NCI-H2107 treated with DMSO at 0.1 percent for 48 hours (cell line): ENCODE measurements around the gene MTA1.

Experiments used
- DNase-seq: peaks from one replicate; lab custom pipeline; 2025; ENCODE audit not compliant: unreplicated experiment; lab: John Stamatoyannopoulos, UW

MTA1 gene

DNA sequence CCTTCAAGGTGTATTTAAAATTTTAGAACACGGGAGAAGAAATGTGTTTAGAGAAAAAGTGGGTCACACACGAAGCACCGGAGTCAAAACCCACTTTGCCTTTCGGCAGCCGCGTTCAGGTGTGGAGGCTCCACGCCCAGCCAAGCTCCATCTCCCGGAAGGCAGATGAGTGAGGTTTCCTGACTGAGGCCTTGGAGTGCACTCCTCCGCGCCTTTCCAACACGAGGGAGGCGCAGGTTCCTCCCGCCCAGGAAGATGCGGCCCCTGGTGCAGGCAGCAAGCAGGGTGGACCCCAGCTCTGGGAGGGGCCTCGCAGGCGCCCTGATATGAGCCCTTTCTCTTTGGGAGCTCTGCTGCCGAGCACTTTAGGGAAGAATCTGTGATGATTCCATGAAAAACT lies 22.5 kb downstream of the MTA1 start:
- no peak for DNase-seq

DNA sequence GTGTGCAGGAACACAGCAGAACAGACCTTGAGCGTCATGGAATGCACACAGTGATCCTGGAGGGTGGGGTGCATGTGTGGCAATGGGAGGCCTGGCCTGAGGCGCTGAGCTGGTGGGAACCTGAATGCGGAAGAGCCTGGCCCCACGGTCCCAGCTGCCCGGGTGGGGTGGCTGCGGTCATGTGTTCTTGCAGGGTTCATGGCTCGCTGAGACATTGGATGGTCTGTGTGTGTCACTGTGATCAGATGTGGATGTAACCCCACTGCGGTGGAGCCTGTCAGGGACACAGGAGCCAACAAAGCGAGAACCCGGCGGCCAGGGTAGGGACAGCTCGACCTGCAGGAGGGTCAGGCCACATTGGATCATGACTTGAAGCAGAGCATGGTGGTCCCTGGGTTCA lies 23.2 kb downstream of the MTA1 start:
- no peak for DNase-seq

DNA sequence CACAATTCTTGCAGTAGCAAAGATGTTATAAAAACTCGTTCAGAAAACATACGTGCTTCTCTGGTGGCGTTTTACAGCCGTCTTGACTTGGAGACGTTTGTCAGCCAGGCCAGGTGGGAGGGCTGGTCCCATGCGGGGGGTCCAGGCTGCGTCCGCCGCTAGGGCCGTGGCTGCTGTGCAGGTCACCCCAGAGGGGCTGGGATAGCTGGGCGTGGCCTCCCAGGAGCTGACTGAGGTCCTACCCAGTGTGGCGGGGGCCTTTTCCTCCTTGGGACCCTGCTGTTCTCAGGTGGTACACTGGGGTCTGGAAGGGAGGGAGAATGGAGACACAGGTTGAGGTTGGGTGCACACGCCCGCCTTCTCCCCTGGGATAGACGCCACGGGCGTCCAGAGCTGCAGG lies 25.2 kb downstream of the MTA1 start:
- DNase-seq: no peak

DNA sequence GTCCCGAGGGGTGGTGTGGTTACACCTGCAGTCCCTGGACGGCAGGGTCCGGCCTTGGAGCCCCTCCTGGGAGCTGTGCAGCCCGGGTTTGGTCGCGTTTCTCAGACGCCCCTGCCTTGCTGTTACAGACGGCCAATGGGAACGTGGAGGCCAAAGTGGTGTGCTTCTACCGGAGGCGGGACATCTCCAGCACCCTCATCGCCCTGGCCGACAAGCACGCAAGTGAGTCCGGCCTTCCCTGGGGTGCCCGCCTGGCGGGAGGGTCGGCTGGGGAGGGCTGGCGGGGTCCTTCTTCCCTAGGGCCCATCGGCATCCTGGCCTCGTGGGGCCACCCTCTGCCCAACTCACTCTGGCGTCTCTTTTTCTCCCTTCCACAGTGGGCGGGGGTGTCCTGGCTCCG lies 25.7 kb downstream of the MTA1 start:
- no peak for DNase-seq

DNA sequence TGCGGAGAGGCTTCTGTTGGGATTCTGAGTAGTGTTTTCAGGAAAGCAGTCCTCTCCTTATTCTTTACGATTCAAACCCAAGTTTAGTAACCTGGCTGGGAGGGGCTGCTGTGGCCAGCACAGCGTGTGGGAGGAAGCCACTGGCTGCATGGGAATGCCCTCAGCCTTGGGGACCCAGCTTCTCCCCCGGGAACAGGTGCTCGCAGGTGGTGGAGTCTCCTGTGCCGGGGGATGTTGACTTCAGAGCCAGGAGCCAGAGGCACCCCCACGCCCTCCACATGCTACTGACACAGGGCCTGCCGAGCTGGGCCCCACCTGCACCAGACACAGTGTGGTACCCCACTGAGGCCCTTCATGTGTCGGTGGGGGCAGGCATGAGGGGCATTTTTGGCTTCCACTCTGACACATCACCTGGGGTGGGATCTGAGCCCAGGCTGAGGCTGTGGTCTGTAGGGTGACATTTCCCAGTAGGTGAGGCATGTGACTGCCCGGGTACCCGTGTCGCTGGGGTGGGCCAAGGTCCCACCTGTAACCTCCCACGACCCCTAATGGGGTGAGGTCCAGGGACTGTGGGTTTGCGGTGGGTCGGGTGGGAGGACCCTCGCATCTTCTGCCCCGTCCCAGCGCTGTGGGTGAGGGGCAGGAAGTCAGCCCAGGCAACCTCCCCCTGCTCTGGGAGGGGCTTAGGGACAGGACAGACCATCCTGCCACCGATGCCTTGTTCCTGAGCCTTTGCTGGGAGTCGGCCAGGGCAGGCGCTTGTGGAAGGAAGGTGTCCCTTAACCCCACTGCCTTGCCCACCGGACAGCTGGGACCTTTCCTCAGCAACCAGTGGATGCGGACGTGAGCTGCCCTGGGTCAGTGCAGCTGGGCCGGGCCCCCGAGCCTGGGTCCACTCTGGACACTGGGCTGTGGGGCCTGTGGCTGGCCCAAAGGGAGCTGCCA lies 26.5 kb downstream of the MTA1 start:
- no peak for DNase-seq

DNA sequence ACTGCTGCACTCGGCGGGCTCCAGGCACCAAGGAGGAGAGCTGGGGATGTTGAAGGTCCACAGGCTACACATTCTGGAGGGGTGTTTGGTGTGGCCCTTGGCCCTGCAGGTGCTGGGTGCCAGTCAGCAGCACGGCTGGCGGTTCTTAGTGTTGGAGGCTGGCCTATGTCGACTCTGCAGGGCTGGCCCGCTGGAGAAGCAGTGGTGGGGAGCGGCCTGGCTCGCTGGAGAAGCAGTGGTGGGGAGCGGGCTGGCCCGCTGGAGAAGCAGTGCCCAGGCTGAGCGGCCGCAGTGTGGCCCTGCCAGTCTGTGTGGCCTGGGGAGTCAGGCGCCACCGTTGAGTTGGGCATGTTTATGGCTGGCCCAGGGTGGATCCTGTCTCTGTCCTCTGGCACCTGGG lies 27.3 kb downstream of the MTA1 start:
- DNase-seq: no peak

DNA sequence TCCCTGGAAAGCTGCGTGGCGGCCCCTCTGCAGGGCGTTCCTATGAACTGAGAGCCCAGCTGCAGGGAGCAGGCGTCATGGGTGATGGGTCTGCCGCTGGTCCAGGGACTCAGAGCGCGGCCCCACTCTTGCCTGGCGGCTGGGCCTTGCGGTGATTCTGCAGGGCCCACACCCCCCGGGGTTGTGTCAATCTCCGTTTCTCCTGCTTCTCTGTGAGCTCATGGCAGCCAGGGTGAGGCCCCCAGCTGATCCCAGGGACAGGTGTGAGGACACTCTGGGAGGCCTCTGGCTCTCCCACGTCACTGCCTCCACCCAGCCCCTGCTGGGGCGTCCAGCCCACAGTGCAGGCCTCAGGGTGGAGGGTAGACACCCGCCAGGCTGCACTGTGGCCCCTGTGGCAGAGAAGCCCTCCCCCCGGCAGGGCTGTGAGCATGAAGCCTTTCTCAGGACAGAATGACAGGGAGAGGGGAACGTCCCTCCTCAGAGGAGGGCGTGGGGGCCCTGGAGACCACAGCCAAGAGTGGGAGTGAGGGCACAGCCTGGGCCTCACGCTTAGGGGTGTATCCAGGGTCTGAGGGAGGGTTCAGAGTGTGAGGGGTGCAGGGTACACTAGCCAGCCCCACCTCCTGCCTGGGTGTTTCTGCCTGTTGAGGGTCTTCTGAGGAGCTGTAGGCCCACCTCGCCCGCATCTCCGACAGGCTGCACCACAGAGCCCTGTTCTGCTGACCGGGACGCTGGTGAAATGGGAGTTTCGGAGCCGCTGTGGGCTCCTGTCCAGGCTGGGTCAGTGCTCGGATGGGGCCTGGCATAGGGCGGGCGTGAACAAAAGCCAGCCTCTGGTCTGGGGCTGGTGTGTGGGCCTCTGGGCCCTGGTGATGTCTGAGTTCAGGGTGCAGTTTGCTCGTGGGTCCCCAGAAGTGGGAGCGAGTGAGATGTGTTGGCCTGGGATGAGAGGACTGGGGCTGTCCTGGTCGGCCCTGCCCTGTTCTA lies 28.3 kb downstream of the MTA1 start:
- DNase-seq: no peak

DNA sequence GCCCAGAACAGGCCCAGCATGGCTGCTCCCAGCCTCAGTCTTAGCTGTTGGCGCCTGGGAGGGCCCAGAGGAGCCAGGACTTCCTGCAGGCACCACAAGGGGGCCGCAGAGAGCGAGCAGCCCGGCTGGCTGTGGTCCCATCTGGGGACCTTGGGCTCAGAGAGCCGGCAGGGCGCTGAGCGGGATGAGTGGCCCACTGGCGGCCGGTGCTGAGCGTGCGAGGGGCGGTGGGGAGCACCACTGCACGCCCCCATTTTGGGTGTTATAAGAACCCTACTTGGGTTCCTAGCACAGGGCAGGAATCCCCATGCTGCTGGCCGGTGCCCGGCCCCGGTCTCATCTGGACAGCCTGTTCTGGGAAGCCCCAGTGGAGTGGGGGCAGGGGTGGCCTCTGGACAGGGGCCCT lies 29.1 kb downstream of the MTA1 start:
- no peak for DNase-seq

DNA sequence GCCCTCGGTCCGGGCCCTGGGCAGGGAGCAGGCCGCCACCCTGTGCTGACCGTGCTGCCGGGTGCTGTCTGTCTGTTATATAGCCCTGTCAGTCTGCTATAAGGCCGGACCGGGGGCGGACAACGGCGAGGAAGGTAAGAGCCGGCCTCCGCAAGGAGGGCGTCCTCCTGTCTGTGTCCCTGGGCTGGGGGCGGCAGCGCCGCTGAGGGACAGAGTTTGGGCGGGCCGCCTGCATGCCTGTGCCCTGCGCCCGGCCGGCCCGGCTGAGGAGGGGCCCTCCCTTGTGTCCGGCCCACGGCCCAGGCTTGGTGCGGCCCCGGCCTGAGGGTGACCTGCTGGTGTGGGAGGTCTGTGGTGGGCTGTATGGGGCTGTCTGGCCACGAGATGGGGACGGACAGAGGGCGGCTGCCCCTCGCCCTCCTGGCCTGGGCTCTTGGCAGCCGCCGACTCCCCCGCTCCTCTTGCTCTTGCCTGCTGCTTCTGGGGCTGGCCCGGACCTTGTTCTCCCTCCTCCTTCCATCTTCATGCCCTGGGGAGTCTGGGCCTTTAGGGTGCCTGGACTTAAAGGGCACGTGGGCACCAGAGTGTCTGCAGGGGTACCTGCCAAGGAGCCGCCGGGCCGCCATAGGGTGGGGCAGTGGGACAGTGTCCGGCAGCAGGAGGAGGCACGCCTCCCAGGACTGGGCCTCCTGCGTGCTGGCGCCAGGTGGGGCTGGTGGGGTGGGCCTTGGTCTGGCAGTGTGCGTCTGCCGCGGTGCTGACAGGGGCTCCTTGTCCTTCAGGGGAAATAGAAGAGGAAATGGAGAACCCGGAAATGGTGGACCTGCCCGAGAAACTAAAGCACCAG lies 29.9 kb downstream of the MTA1 start:
- no peak for DNase-seq

DNA sequence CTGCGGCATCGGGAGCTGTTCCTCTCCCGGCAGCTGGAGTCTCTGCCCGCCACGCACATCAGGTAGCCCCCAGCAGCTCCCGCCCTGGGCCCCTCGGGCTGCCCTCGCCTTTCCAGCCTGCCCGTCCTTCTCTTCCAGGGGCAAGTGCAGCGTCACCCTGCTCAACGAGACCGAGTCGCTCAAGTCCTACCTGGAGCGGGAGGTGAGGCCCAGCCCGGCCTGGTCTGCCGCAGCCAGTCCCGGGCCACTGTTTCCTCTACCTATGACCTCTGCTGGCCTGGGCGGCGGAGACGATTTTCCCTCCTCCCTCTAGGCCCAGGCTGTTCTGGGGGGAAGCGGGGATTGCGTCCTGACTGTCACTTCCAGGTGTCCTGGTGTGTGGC lies 30.5 kb downstream of the MTA1 start:
- no peak for DNase-seq

DNA sequence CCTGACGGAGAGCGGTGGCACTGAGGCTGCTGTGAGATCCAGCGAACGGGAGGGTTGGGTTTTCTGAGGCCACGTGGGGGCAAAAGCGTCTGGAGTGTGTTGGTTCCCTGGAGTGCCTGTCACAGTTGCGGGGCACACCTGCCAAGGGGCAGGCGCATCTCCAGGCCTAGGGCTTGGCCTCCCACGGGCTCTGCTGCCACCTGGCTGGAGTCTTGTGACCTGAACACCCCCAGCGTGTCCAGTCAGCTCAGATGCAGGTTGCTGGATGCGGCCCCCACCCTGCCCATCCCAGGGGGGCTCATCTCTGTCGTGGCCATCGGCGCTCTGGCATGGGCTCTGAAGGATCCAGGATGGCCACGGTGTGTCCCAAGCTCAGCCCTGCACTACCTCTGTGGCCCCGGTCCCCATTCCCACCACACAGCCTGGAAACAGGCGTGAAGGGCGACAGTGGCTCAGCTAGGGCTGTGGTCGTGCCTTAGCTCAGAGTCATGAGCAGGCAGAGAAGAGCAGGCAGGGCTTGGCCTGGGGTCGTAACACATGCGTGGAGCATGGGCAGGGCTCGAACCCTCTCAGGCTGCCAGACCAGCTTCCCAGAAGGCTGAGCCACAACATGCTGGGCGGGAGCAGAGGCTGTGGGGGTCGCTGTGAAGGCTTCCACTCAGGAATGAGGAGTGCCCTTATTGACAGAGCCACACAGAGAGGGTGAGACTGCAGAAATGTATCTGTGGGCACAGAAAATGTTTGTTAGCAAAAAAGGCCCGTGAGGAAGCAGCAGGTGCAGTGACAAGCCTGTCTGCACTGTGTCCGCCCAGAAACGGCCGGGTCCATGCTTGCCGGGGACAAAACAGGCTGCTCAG lies 31.5 kb downstream of the MTA1 start:
- DNase-seq: peak; percentile 32

DNA sequence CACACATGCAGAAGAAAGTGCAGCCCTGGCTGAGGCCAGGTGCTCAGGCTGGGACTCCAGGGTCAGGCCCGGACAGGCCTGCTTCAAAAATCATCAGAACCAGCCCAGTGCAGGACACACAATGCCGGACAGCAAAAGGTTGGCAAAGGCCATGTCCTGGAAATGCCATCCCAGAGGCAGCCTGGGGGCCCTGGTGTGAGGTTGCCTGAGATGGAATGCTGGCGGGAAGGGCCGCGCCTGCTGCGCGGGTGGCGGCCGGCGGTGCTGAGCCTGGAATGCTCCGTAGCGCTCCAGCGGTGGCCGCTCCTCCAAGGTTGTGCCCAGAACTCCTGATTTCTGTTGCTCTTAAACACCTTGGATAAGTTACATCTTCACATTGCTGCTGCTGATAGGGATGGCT lies 33.3 kb downstream of the MTA1 start:
- DNase-seq: no peak

DNA sequence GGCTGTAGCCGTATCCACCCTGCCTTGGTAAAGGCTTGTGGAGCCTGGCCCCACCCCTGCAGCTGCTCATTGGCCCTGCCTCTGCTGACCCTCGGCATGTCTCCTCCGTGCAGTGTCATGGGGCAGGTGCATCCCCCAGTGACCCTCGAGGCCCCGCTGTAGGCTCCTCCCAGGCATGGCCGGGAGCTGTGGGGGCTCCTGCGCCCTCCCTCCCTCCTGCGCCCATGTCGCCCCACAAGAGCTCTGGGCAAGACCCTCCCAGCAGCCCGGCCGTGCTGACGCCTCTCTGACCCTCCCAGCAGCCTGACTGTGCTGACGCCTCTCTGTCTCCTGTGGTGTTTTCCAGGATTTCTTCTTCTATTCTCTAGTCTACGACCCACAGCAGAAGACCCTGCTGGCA lies 34.2 kb downstream of the MTA1 start:
- no peak for DNase-seq

DNA sequence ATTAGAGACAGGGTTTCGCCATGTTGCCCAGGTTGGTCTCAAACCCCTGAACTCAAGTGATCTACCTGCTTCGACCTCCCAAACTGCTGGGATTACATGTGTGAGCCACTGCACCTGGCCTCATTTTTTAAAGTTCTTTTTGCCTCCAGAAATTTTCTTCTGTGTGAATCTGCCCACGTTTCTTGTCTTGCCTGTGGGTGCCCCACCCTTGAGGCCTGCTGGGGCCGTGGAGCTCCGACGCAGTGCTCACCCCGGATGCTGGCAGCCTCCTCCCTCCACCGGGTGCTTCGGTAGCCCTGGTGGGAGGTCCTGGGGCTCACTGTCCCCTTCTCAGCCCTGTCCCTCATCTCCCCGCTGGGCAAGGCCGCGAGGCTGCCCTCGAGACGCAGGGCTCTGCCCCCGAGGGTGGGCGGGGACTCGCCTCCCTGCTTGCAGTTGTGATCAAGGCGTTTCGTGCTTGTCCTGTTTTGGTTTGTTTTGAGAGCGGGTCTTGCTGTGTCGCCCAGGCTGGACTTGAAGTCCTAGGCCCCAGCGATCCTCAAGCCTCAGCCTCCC lies 35.5 kb downstream of the MTA1 start:
- DNase-seq: no peak

DNA sequence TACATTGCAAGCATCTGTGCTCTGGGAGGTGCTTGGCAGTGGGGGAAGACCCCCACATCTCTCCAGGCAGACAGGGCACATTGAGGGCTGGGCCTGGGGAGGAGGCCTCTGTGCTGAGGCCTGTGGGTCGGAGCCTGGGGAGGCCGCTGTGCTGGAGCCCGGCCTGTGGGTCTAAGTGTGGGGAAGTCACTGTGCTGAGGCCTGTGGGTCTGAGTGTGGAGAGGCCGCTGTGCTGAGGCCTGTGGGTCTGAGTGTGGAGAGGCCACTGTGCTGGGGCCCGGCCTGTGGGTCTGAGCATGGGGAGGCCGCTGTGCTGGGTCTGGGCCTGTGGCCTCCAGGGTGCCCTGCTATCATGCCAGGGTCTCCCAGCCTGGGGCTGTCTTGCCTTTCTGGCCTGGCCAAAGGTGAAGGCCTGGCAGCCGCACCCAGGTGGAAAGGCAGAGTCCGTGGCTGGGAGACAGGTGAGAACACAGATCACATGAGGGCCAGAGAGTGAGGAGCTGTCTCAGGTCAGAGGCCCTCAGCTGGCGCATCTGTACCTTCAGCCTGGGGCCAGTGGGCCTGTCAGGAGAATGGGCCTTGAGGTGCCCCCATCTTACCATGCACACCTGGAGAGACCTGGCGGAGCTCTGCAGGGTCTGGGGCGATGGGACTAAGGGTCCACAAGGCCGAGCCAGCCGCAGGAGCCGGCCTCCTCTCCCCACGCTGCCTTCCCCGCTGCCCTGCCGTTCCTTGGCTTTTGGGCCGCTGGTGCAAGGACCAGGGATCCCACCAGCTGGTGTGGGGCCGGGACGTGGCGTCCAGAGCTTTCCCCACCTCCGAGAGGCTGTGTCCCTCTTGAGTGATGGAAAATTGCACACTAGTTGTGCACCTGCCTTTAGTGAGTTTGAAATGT lies 36.4 kb downstream of the MTA1 start:
- DNase-seq: no peak

DNA sequence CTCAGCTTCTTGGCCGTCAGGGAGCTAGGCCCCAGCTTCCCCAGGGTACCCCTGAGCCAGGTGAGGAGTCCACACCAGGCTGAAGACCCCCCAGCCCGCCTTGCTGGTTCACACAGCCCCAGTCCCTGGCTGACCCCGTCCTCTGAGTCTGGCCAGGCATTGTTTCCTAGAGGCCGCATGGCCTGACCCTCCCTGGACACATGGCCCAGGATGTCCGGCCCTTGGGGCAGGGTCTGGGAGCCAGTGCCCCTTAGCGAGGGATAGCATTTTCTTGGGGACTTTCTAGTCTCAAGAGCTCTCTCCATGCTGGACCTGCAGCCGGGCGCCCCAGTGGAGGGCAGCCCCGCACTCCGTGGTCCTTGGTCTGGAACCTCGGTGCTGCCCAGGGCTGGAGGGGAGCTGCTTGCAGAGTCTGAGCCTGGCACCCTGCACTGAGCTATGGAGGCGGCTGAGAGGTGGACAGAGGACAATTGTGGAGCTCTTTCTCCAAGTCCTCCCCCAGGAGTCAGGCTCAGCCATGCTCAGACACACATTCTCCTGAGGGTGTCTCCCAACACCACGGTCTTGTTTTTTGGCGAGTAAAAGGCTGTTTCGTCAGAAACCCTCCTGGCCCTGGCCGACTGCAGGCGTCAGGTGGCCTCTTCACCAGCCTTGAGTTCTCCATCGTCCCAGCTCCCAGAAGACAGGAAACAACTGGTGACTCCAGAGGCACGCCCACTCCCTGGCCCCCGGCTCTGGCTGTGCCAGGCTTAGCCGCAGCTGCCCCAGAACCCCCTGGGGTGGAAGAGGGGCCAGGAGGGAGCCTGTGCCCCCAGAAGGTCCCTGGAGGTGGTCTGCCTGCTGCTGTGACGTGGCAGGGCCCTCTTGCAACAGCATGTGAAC lies 37.4 kb downstream of the MTA1 start:
- DNase-seq: no peak

DNA sequence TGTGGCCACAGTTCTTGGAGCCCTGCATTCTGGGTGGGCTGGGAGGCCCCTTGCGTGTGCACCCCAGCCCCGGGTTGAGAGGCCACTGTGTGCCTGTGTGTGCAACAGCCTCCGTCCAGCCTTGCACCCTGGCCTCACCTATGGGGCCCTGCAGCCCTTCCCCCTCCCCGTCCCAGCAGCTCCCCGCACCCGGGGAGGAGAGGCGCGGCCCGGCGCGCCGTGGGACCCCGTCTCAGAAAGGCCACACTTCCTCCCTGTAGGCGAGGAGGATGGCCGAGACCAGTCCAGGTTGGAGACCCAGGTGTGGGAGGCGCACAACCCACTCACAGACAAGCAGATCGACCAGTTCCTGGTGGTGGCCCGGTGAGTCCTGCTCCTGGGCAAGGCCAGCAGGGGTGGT lies 38.4 kb downstream of the MTA1 start:
- no peak for DNase-seq

DNA sequence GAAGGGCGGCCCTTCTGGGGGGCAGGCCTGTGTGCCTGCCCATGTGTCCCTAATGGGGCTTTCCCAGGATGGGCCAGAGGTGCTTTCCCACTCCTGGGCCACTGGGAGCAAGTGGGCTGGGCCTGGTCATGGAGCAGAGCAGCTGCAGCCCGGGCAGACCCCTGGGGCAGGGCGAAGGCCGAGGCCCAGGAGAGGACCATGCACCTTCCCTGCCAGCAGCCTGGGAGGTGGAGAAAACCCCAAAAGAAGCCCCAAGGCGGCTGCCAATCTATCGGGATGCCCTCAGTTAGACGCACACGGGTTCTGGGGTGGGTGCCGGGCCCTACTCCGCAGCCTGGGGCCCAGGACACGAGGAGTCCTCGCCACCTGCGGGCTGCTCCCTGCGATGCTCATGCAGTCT lies 38.9 kb downstream of the MTA1 start:
- no peak for DNase-seq
